HepG2 (cell line): ENCODE measurements around the gene PHACTR3. TPM values are rescaled to one million over a fixed set of nuclear protein-coding genes. Genes with fewer than 3 reads are reported as not detected.

Source experiments
- ATAC-seq: fragments of 200-7000 bp; cut with Tn5 transposase; 3 replicates; pipeline ENCODE4 v1.9.1; 2020; ENCODE audit warnings: mild to moderate bottlenecking, moderate library complexity
- BruUV-seq: library from RNA; stranded (reverse); fragments of 400-500 nt; replicated peaks from 2 replicates; lab custom pipeline; 2021; lab: Mats Ljungman, UMichigan
- CTCF ChIA-PET: fragments of 300-600 bp; formaldehyde crosslinking; extraction: SDS; loops from one replicate; lab custom pipeline; 2021; ENCODE audit warnings: low total read pairs, inconsistent platforms, low intra/inter-chr PET ratio; lab: Yijun Ruan, JAX
- POLR2A ChIA-PET: fragments of 350-600 bp; sonication (Branson Sonifier 250); formaldehyde crosslinking; loops from one replicate; lab custom pipeline; 2020; ENCODE audit warnings: antibody characterized with exemption, inconsistent platforms; lab: Yijun Ruan, JAX
- DNase-seq: peaks from one replicate; pipeline ENCODE4 v3.0.0-alpha.2; 2015; ENCODE audit warnings: low spot score
- FAIRE-seq: peaks from 3 replicates; lab custom pipeline; 2011; peaks lifted over from hg19 to GRCh38; lab: Jason Lieb, UNC
- H2AFZ ChIP-seq: one replicate; pipeline ENCODE4 v1.6.1; 2011; ENCODE audit warnings: low read length, inconsistent platforms
- H3K27ac ChIP-seq: fragments of 300-600 bp; 3 replicates; pipeline ENCODE4 v1.8.0; 2011; ENCODE audit warnings: mixed run types, mild to moderate bottlenecking, mixed read lengths, low read length, inconsistent platforms; ENCODE audit not compliant: insufficient read depth; ENCODE audit errors: extremely low read length
- H3K27me3 ChIP-seq, 2 experiments: fragments of 200-600 bp in 1 of 2; 2 replicates in 1 of 2; 3 replicates in 1 of 2; pipeline versions ENCODE4 v1.6.0 to v1.8.0; 2011; ENCODE audit warnings: low read length in 2 of 2, mild to moderate bottlenecking in 2 of 2, moderate library complexity in 2 of 2, inconsistent platforms in 1 of 2; ENCODE audit not compliant: insufficient read depth in 2 of 2, control insufficient read depth in 1 of 2
- H3K36me3 ChIP-seq, 2 experiments: fragments of 200-600 bp in 1 of 2; replicated peaks in 1 of 2; 2 replicates in 1 of 2; 3 replicates in 1 of 2; pipeline versions ENCODE4 v1.5.1 to v1.8.0; 2011; ENCODE audit warnings: low read length in 2 of 2, inconsistent platforms in 1 of 2; ENCODE audit not compliant: insufficient read depth in 2 of 2, control insufficient read depth in 1 of 2
- H3K4me1 ChIP-seq: 2 replicates; pipeline ENCODE4 v1.5.1; 2012; ENCODE audit warnings: low read length, inconsistent platforms; ENCODE audit not compliant: insufficient read depth
- H3K4me2 ChIP-seq: 2 replicates; pipeline ENCODE4 v1.6.0; 2011; ENCODE audit warnings: low read depth, low read length, inconsistent platforms
- H3K4me3 ChIP-seq, 3 experiments: fragments of 200-600 bp in 1 of 3; sonication (generic), shearing (Covaris generic) in 1 of 3; replicated peaks in 1 of 3; 2 replicates each; pipeline ENCODE4 v1.5.1; 2011 to 2016; ENCODE audit warnings: low read length in 3 of 3, inconsistent platforms in 2 of 3, low read depth in 2 of 3, mild to moderate bottlenecking in 2 of 3, control low read depth in 1 of 3, mixed read lengths in 1 of 3; ENCODE audit not compliant: insufficient read depth in 1 of 3
- H3K79me2 ChIP-seq: one replicate; pipeline ENCODE4 v1.6.1; 2011; ENCODE audit warnings: low read length, inconsistent platforms; ENCODE audit not compliant: insufficient read depth
- H3K9ac ChIP-seq: 2 replicates; pipeline ENCODE4 v1.6.0; 2011; ENCODE audit warnings: mild to moderate bottlenecking, low read depth, low read length, inconsistent platforms; ENCODE audit not compliant: insufficient read depth
- H3K9me3 ChIP-seq: 2 replicates; pipeline ENCODE4 v1.5.1; 2012; ENCODE audit warnings: mild to moderate bottlenecking, low read length
- H4K20me1 ChIP-seq: 2 replicates; pipeline ENCODE4 v1.6.0; 2011; ENCODE audit warnings: inconsistent platforms, mild to moderate bottlenecking, low read length, moderate library complexity; ENCODE audit not compliant: insufficient read depth
- RELA ChIP-seq: sonication (generic); formaldehyde crosslinking; IDR thresholded peaks from 2 replicates; pipeline ENCODE4 v1.4.0; 2020; ENCODE audit warnings: missing genetic modification reagents
- WGBS: methylation state at CpG from one replicate; pipeline ENCODE4 v1.1.6; 2017; ENCODE audit warnings: low lambda C conversion rate; 5-methylcytosine and 5-hydroxymethylcytosine counted together
- in situ Hi-C: cut with HindIII; loops from 2 replicates; pipeline ENCODE4 v1.10.0; 2017; ENCODE audit warnings: low pct_unique_long_range_greater_than_20kb; ENCODE audit not compliant: extremely low pct_ligation_motif_present
- intact Hi-C: fragments of 100-400 bp; cut with micrococcal nuclease; formaldehyde crosslinking; loops from one replicate; pipeline ENCODE4 v1.10.0; 2022; ENCODE audit not compliant: unreplicated experiment
- polyA plus RNA-seq, 8 experiments: library from polyadenylated mRNA; depleted of rRNA in 3 of 8; stranded (reverse) in 7 of 8; unstranded in 1 of 8; fragments of >200 nt; fragmentation: Illumina TruSeq in 4 of 8; extraction: Trizol in 4 of 8; gene quantifications; 2 replicates each; pipeline versions ENCODE4 v1.2.1 to v1.2.3, GENCODE V29; 2011 to 2016; ENCODE audit warnings: low read depth in 4 of 8, missing spikeins in 1 of 8, mixed read lengths in 1 of 8; ENCODE audit not compliant: insufficient read depth in 1 of 8
- total RNA-seq, 5 experiments: library from RNA; depleted of rRNA; stranded (reverse); fragments of >200 nt; fragmentation: Illumina TruSeq; extraction: Trizol; gene quantifications; 2 replicates each; pipeline ENCODE4 v1.2.3, GENCODE V29; 2016; ENCODE audit warnings: low read depth in 1 of 5
- TF ChIP-seq, protein P1 (sequence below): sonication (generic); formaldehyde crosslinking; IDR thresholded peaks from 2 replicates; pipeline ENCODE4 v1.5.1; 2020; ENCODE audit warnings: mild to moderate bottlenecking, missing genetic modification reagents, borderline replicate concordance
- TF ChIP-seq, protein P2 (sequence below): sonication (generic); formaldehyde crosslinking; IDR thresholded peaks from 2 replicates; pipeline ENCODE4 v1.5.0; 2020; ENCODE audit warnings: mild to moderate bottlenecking, missing genetic modification reagents

The PHACTR3 gene
- total and polyA plus RNA-seq, 2 of the 13 experiments (the other 11 are each of a cell fraction or from before 2014, with no cell fraction given) = not detected

DNA sequence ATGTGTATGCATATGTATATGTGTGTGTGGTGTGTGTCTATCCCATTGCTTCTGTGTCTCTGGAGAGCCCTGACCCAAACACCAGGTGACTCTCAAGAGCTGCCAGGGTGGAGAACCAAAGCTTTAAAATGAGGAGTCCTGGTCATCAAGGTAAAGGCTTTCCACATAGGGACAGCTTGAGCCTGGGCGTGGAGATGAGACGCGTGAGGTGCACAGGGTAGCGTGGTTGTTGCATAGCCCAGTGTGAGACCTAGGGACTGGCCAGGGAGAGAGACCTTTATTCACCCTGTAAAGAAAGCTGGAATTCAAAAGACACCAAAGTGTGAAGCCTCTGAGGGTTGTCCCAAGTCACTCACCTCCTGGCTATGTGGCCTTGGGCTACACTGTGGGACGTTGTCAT is 180.0 kb downstream of the PHACTR3 start:
- ATAC-seq = no peak
- H3K27me3 ChIP-seq = 0 out of 5 replicates have a peak, but pooled peaks cover 0 to 15% of the 10 kb centered on the region in 2 experiments
- peaks cover 3% of the 10 kb centered on the region; the same call in 1 of the 2 replicates for H4K20me1 ChIP-seq
- no peak overlapping the region for H3K27ac ChIP-seq
- no peak overlapping the region for H3K4me2 ChIP-seq
- no peak overlapping the region for H3K9ac ChIP-seq
- intact Hi-C loops = no loop called here
- no peaks in the 10 kb centered on the region for H3K79me2 ChIP-seq
- H2AFZ ChIP-seq = no peak overlapping the region
- DNase-seq = no peak
- POLR2A ChIA-PET = no interaction called here
- H3K4me3 ChIP-seq = no peak overlapping the region
- no peaks in the 10 kb centered on the region for H3K36me3 ChIP-seq
- WGBS = 54% methylated on average over 5 of the region's 5 CpGs
- H3K4me1 ChIP-seq = no peaks in the 10 kb centered on the region
- in situ Hi-C loops = no loop called here
- no peak for TF ChIP-seq RELA (CRISPR knock-in tag)
- no peaks in the 10 kb centered on the region for H3K9me3 ChIP-seq
- BruUV-seq = no TSS peak
- CTCF ChIA-PET = no interaction called here
- FAIRE-seq = no peak

DNA sequence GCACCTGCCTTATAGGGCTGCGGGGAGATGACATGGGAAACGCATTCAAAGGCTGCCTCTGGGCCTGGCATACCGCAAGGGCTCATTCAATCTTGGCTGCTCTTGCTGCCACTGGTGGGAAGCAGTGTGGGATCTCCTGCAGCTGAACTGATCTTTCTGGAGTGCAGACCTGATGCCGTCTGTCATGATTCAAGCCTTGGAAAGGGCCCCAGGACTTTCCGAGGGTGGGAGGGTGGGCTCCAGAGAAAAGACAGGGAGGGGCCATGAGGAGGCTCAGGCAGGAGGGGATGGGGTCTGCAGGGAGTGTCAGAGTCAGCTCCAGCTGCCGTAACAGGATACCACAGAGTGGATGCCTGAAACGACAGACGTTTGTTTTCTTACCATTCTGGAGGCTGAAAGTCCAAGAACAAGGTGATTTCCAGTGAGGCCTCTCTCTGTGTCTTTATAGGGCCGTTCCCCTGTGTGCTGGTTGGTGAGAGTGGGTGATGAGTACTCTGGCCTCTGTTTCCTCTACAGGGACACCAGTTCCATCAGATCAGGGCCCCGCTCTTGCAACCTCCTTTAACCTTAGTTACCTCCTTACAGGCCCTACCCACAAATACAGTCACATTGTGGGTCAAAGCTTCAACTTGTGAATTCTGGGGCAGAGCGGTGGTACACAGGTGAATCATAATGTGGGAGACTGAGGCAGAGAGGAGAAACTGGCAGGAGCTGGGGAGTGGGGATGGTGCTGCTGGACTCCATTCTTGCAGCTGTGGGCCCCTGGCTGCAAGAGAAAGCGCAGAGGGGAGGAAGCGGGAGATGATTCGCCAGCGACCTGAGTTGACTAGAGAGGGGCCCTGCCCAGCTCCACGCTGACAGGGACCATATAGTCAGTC is 180.7 kb downstream of the PHACTR3 start:
- H2AFZ ChIP-seq = no peak overlapping the region
- no peak overlapping the region for H3K27ac ChIP-seq
- no peaks in the 10 kb centered on the region for H3K4me1 ChIP-seq
- in situ Hi-C loops = loop anchor here (5.0 kb wide), 1 partner anchor 62 kb away; no protein-coding TSS in a partner anchor
- intact Hi-C loops = no loop called here
- H3K4me2 ChIP-seq = no peak overlapping the region
- H3K27me3 ChIP-seq = 0 out of 5 replicates have a peak, but pooled peaks cover 0 to 15% of the 10 kb centered on the region in 2 experiments
- no peaks in the 10 kb centered on the region for H3K79me2 ChIP-seq
- ChIA-PET CTCF (no interaction called here), POLR2A (no interaction called here)
- H3K9ac ChIP-seq = no peak overlapping the region
- no peaks in the 10 kb centered on the region for H3K9me3 ChIP-seq
- no peak for DNase-seq
- FAIRE-seq = no peak
- BruUV-seq = no TSS peak
- peaks cover 3% of the 10 kb centered on the region; the same call in 1 of the 2 replicates for H4K20me1 ChIP-seq
- no peak; the same call in 2 of the 3 replicates for ATAC-seq
- no peak overlapping the region for H3K4me3 ChIP-seq
- no peaks in the 10 kb centered on the region for H3K36me3 ChIP-seq
- WGBS = 9% methylated on average over 15 of the region's 16 CpGs
- TF ChIP-seq, protein P1, sequence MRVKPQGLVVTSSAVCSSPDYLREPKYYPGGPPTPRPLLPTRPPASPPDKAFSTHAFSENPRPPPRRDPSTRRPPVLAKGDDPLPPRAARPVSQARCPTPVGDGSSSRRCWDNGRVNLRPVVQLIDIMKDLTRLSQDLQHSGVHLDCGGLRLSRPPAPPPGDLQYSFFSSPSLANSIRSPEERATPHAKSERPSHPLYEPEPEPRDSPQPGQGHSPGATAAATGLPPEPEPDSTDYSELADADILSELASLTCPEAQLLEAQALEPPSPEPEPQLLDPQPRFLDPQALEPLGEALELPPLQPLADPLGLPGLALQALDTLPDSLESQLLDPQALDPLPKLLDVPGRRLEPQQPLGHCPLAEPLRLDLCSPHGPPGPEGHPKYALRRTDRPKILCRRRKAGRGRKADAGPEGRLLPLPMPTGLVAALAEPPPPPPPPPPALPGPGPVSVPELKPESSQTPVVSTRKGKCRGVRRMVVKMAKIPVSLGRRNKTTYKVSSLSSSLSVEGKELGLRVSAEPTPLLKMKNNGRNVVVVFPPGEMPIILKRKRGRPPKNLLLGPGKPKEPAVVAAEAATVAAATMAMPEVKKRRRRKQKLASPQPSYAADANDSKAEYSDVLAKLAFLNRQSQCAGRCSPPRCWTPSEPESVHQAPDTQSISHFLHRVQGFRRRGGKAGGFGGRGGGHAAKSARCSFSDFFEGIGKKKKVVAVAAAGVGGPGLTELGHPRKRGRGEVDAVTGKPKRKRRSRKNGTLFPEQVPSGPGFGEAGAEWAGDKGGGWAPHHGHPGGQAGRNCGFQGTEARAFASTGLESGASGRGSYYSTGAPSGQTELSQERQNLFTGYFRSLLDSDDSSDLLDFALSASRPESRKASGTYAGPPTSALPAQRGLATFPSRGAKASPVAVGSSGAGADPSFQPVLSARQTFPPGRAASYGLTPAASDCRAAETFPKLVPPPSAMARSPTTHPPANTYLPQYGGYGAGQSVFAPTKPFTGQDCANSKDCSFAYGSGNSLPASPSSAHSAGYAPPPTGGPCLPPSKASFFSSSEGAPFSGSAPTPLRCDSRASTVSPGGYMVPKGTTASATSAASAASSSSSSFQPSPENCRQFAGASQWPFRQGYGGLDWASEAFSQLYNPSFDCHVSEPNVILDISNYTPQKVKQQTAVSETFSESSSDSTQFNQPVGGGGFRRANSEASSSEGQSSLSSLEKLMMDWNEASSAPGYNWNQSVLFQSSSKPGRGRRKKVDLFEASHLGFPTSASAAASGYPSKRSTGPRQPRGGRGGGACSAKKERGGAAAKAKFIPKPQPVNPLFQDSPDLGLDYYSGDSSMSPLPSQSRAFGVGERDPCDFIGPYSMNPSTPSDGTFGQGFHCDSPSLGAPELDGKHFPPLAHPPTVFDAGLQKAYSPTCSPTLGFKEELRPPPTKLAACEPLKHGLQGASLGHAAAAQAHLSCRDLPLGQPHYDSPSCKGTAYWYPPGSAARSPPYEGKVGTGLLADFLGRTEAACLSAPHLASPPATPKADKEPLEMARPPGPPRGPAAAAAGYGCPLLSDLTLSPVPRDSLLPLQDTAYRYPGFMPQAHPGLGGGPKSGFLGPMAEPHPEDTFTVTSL (CRISPR knock-in tag) = no peak
- TF ChIP-seq, protein P2, sequence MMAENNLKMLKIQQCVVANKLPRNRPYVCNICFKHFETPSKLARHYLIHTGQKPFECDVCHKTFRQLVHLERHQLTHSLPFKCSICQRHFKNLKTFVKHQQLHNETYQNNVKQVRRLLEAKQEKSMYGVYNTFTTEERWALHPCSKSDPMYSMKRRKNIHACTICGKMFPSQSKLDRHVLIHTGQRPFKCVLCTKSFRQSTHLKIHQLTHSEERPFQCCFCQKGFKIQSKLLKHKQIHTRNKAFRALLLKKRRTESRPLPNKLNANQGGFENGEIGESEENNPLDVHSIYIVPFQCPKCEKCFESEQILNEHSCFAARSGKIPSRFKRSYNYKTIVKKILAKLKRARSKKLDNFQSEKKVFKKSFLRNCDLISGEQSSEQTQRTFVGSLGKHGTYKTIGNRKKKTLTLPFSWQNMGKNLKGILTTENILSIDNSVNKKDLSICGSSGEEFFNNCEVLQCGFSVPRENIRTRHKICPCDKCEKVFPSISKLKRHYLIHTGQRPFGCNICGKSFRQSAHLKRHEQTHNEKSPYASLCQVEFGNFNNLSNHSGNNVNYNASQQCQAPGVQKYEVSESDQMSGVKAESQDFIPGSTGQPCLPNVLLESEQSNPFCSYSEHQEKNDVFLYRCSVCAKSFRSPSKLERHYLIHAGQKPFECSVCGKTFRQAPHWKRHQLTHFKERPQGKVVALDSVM (CRISPR knock-in tag) = no peak
